Breast epithelium (tissue), 4 donors: ENCODE data around the gene INTS1. TPM values are rescaled to one million over a fixed set of nuclear protein-coding genes. Genes with fewer than 3 reads are reported as not detected.

ENCODE experiments used
- DNase-seq, 2 donors: peaks; one replicate each; pipeline ENCODE4 v3.0.0-alpha.2; 2019; ENCODE audit warnings: low spot score in 2 of 2
- H3K27ac ChIP-seq, 2 donors: fragments of 200-600 bp; sonication (generic) in 1 of 2; one replicate each; pipeline ENCODE4 v1.5.1; 2016 to 2019; ENCODE audit warnings: mild to moderate bottlenecking in 1 of 2
- H3K27me3 ChIP-seq, 2 donors: fragments of 200-600 bp; sonication (generic) in 1 of 2; one replicate each; pipeline versions ENCODE4 v1.5.1 to v1.6.0; 2017 to 2019; ENCODE audit warnings: control low read depth in 1 of 2, mild to moderate bottlenecking in 1 of 2
- H3K36me3 ChIP-seq: fragments of 200-600 bp; one replicate; pipeline ENCODE4 v1.5.1; 2019
- H3K4me1 ChIP-seq, 2 donors: fragments of 200-600 bp; sonication (generic); one replicate each; pipeline ENCODE4 v1.5.1; 2016 to 2019; ENCODE audit warnings: control low read depth in 1 of 2
- H3K4me3 ChIP-seq, 3 donors: fragments of 200-600 bp; sonication (generic); 1 replicate in 2 of 3; 2 replicates in 1 of 3; pipeline ENCODE4 v1.5.1; 2016 to 2019; ENCODE audit warnings: mild to moderate bottlenecking in 3 of 3, moderate library complexity in 2 of 3
- H3K9me3 ChIP-seq, 2 donors: fragments of 200-600 bp; sonication (generic) in 1 of 2; one replicate each; pipeline ENCODE4 v1.5.1; 2016 to 2019; ENCODE audit warnings: control low read depth in 1 of 2
- POLR2A ChIP-seq: fragments of 450-650 bp; IDR thresholded peaks from one replicate; pipeline ENCODE4 v1.6.1; 2016; ENCODE audit warnings: antibody characterized with exemption, mild to moderate bottlenecking, moderate library complexity
- POLR2AphosphoS5 ChIP-seq, 3 donors: sonication (generic); formaldehyde crosslinking; IDR thresholded peaks; one replicate each; pipeline ENCODE4 v1.6.1; 2017; ENCODE audit warnings: antibody characterized with exemption in 3 of 3
- intact Hi-C: fragments of 100-400 bp; cut with DNase I; formaldehyde crosslinking; loops from one replicate; pipeline ENCODE4 v1.15.1; 2023; ENCODE audit warnings: low total_unique reads
- total RNA-seq, 3 donors: library from RNA; depleted of rRNA; stranded (reverse); fragments of >200 nt; gene quantifications; one replicate each; pipeline ENCODE4 v1.1.0, GENCODE V29; 2016
- TF ChIP-seq, protein P1 (sequence below), 3 donors: fragments of 450-650 bp; IDR thresholded peaks; one replicate each; pipeline ENCODE4 v1.5.1; 2016 to 2017; ENCODE audit warnings: antibody characterized with exemption in 3 of 3, mild to moderate bottlenecking in 3 of 3, moderate library complexity in 3 of 3

Gene INTS1
- total RNA-seq, 3 donors from 2014 or later: 27.5 to 32.1 (median 27.7) TPM

DNA sequence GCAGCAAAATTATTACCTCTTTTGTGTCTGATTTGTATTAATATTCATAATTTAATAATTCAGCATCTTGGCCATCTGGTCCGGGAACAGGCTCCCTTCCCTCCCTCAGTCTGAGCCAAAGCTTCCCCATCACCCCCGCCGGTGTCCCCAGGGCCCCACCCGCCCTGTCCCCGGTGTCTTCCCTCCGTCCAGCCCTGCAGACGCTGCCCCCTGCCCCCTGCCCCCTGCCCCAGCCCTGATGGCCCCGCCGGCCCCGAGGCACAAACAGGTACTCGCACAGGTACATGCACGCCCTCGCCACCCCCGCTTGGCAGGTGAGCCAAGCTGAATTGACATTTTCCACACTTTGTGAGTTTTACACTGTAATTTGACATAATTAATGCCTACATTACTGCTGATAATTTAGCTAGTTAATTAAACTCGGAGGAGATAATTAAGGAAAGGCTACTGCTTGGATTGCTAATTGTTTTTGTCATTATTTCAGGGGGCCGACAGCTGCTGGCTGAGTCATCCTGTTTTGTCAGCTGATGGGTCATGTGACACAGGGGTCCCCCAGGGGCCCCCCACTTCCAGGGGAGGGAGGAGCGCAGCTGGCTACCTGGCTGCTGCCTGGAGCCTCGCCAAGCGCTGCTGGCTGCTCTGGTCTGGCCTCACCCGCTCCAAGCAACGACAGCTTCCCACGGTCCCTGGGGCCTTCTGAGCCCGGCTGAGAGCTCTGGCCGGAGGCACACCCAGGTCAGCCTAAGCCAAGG, 81.5 kb downstream of the INTS1 start:
- no peaks in the 10 kb centered on the region for H3K9me3 ChIP-seq
- H3K27me3 ChIP-seq: peaks cover 0 to 48% of the 10 kb centered on the region in 2 donors
- DNase-seq: no peak
- intact Hi-C loops: no loop called here
- H3K4me3 ChIP-seq: no peak overlapping the region
- H3K4me1 ChIP-seq: peaks cover 0 to 5% of the 10 kb centered on the region in 2 donors
- TF ChIP-seq POLR2AphosphoS5 (IDR thresholded peaks at IDR 0.05) (no peak), POLR2A (no peak)
- TF ChIP-seq, protein P1, sequence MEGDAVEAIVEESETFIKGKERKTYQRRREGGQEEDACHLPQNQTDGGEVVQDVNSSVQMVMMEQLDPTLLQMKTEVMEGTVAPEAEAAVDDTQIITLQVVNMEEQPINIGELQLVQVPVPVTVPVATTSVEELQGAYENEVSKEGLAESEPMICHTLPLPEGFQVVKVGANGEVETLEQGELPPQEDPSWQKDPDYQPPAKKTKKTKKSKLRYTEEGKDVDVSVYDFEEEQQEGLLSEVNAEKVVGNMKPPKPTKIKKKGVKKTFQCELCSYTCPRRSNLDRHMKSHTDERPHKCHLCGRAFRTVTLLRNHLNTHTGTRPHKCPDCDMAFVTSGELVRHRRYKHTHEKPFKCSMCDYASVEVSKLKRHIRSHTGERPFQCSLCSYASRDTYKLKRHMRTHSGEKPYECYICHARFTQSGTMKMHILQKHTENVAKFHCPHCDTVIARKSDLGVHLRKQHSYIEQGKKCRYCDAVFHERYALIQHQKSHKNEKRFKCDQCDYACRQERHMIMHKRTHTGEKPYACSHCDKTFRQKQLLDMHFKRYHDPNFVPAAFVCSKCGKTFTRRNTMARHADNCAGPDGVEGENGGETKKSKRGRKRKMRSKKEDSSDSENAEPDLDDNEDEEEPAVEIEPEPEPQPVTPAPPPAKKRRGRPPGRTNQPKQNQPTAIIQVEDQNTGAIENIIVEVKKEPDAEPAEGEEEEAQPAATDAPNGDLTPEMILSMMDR (IDR thresholded peaks at IDR 0.05): no peak
- no peaks in the 10 kb centered on the region for H3K36me3 ChIP-seq
- no peak overlapping the region for H3K27ac ChIP-seq

GRCh38 chr7:1421946-1422345, 82.2 kb downstream of the INTS1 start:
- DNase-seq: no peak
- no peak overlapping the region for H3K27ac ChIP-seq
- intact Hi-C loops: no loop called here
- H3K36me3 ChIP-seq: no peaks in the 10 kb centered on the region
- peaks cover 0 to 5% of the 10 kb centered on the region in 2 donors for H3K4me1 ChIP-seq
- H3K27me3 ChIP-seq: peaks cover 0 to 54% of the 10 kb centered on the region in 2 donors
- H3K9me3 ChIP-seq: no peaks in the 10 kb centered on the region
- no peak overlapping the region for H3K4me3 ChIP-seq
- TF ChIP-seq POLR2A: no peak
- TF ChIP-seq, protein P1 (IDR thresholded peaks at IDR 0.05): no peak
- no peak for TF ChIP-seq POLR2AphosphoS5 (IDR thresholded peaks at IDR 0.05)

DNA sequence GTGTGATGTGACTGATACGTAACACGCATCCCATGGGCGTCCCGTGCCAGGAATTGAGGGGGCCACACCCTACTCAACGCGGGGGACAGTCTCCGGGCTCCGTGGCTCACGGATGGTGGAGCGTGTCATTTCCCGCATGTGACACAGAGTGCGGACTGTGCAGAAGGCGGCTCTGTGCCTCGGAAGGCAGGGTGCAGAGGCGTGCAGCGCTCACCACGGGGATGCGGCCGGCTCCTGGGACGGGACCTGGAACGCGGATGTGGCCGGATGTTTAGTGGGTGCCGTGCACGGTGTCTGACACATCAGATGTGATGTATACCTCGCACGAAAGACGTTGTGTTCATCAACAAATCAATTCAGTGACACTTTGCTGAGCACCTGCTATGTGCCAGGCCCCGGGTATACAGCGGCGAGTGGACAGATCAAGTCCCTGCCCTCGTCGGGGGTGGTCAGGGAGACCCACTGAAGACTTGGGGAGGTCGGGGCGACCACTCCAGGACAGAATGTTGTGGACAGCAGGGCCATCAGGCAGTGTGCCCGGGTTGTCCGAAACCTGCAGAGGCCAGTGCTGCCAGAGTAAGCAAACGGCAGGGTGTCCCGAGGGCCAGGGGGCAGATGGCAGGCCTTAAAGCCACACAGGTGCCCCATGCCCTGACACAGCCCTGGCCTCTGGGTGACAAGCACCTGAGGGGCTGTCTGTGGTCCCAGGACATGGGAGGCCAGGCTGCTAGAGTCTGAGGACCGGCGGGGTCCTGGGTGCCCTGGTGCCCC, 83.0 kb downstream of the INTS1 start:
- TF ChIP-seq POLR2AphosphoS5 (IDR thresholded peaks at IDR 0.05) (no peak), POLR2A (no peak)
- TF ChIP-seq, protein P1 (IDR thresholded peaks at IDR 0.05): no peak
- intact Hi-C loops: no loop called here
- H3K27ac ChIP-seq: no peak overlapping the region
- no peak overlapping the region for H3K4me3 ChIP-seq
- no peaks in the 10 kb centered on the region for H3K9me3 ChIP-seq
- peaks cover 0 to 5% of the 10 kb centered on the region in 2 donors for H3K4me1 ChIP-seq
- no peaks in the 10 kb centered on the region for H3K36me3 ChIP-seq
- H3K27me3 ChIP-seq: peaks cover 0 to 55% of the 10 kb centered on the region in 2 donors
- no peak for DNase-seq

Other genes with a start within 250 kb of the INTS1 start
- 10 to 100 TPM in 2 of 3 donors, 1 to 10 TPM in 1; 4.0 to 20.0 (median 15.8) TPM for gene MICALL2, start 44.9 kb downstream of the INTS1 start, total RNA-seq
- 10 to 100 TPM; 14.4 to 25.9 (median 25.2) TPM for gene MAFK, start 26.3 kb upstream of the INTS1 start, total RNA-seq
- gene TMEM184A, start 51.8 kb upstream of the INTS1 start, total RNA-seq: 1 to 10 TPM in 2 of 3 donors, not detected in 1; 6.6 to 8.2 TPM
- gene PSMG3, start 65.6 kb upstream of the INTS1 start, total RNA-seq: 10 to 100 TPM; 32.6 to 52.8 (median 45.4) TPM
- 1 to 10 TPM in 1 of 3 donors, under 1 TPM in 2; 0.59 to 1.3 (median 0.96) TPM for gene ELFN1, start 165.9 kb upstream of the INTS1 start, total RNA-seq